Measurements from ENCODE around the gene UBE2M. TPM values are rescaled to one million over a fixed set of nuclear protein-coding genes. Genes with fewer than 3 reads are reported as not detected.
A peak's percentile ranks its signal among the peaks of the same experiment; 100 is the strongest.

Gene UBE2M
- polyA plus RNA-seq, 1 experiment, result 82.5 TPM

DNA sequence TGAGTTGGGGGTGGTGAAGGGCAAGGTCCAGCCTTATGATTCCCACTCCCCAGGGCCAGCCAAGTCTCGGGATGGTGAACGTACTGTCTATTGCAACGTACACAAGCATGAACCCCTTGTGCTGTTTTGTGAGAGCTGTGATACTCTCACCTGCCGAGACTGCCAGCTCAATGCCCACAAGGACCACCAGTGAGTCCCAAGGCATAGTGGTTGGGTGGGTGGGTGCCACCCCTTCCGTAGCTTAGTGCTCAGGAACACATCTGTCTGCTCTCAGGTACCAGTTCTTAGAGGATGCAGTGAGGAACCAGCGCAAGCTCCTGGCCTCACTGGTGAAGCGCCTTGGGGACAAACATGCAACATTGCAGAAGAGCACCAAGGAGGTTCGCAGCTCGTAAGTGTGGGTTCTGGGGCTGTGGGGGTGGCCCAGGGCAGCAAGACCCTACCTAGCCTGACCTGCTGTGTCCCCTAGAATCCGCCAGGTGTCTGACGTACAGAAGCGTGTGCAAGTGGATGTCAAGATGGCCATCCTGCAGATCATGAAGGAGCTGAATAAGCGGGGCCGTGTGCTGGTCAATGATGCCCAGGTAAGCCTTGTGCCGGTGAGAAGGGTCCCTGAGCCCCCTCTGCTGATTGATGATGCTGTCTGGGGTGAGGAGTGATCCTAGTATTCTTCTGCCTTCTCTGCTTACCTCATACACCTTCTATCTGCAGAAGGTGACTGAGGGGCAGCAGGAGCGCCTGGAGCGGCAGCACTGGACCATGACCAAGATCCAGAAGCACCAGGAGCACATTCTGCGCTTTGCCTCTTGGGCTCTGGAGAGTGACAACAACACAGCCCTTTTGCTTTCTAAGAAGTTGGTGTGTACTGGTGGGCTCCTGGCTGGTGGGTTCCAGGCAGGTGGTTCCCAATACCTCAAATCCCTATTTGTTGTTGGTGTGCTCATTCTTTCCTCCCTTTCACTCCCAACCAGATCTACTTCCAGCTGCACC, 10.8 kb downstream of the UBE2M start:
- no peak overlapping the region for H3K27ac ChIP-seq (ENCODE audit: low read depth, low read length)
- H3K9me3 ChIP-seq (ENCODE audit: control insufficient read depth, insufficient read depth, low read length), result no peaks in the 10 kb centered on the region; the same call in 1 of the 2 replicates
- H3K27me3 ChIP-seq (ENCODE audit: control insufficient read depth, insufficient read depth, low read length), result no peaks in the 10 kb centered on the region
- POLR2A ChIA-PET, result interaction anchor here (1.2 kb wide), 1 partner anchor 7 kb away, joined by 5 read pairs; the partner anchor contains the start of gene CHMP2A
- no peak for TF ChIP-seq CTCF (IDR thresholded peaks at IDR 0.05; ENCODE audit: low read depth, low read length)
- CTCF ChIA-PET, result no interaction called here
- DNase-seq (ENCODE audit: low read depth, low spot score), result no peak
- H3K4me3 ChIP-seq (ENCODE audit: low read depth, low read length), result peak overlapping the region; percentile 84; the same call in 1 of the 2 replicates

GRCh38 chr19:58546019-58546530, 12.3 kb downstream of the UBE2M start:
- no peak for TF ChIP-seq CTCF (IDR thresholded peaks at IDR 0.05; ENCODE audit: low read depth, low read length)
- ChIA-PET POLR2A (interaction anchor here (1.2 to 3.2 kb wide), 3 partner anchors 8 to 27 kb away, joined by 5 to 54 read pairs (median 47); partner anchors contain the start of genes CHMP2A and ZBTB45), CTCF (no interaction called here)
- DNase-seq (ENCODE audit: low read depth, low spot score), result no peak
- Histone ChIP-seq H3K27me3 (ENCODE audit: control insufficient read depth, insufficient read depth, low read length) (no peaks in the 10 kb centered on the region), H3K27ac (ENCODE audit: low read depth, low read length) (no peak overlapping the region), H3K9me3 (ENCODE audit: control insufficient read depth, insufficient read depth, low read length) (no peaks in the 10 kb centered on the region; the same call in 1 of the 2 replicates), H3K4me3 (ENCODE audit: low read depth, low read length) (peak overlapping the region; percentile 84)

DNA sequence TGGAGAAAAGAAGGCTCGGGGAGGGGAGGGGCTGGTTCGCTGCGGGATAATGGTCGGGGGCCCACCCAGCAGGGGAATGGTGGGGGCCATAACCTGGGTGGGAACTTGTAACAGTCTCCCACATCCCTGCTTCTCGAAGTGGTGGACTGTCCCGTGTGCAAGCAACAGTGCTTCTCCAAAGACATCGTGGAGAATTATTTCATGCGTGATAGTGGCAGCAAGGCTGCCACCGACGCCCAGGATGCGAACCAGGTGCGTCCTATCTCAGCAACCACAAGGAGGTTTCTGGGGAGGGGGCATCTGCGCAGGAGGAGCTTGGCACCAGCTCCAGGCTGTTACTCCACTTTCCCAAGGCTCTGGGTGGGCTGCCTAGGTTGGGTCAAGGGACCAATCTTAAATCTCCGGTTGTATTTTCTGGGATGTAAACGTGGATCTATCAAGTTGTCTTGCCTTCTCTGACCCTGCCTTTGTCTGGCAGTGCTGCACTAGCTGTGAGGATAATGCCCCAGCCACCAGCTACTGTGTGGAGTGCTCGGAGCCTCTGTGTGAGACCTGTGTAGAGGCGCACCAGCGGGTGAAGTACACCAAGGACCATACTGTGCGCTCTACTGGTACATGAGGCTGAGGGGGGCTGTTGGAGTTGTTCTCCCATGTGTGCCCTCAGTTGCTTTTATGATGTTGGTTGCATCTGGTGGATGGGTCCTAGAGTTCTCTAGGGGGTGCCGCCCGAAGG, 13.0 kb downstream of the UBE2M start:
- no peaks in the 10 kb centered on the region; the same call in 1 of the 2 replicates for H3K9me3 ChIP-seq (ENCODE audit: control insufficient read depth, insufficient read depth, low read length)
- TF ChIP-seq CTCF (IDR thresholded peaks at IDR 0.05; ENCODE audit: low read depth, low read length), result no peak
- ChIA-PET POLR2A (interaction anchor here (2.0 to 3.2 kb wide), 4 partner anchors 8 to 30 kb away, joined by 10 to 54 read pairs (median 34); partner anchors contain the start of genes CHMP2A, UBE2M and ZBTB45), CTCF (interaction anchor here (0.6 kb wide), 1 partner anchor 26 kb away, joined by 3 read pairs; no protein-coding TSS in a partner anchor)
- no peak for DNase-seq (ENCODE audit: low read depth, low spot score)
- H3K27me3 ChIP-seq (ENCODE audit: control insufficient read depth, insufficient read depth, low read length), result peaks cover 2% of the 10 kb centered on the region
- peak overlapping the region; percentile 11 for H3K27ac ChIP-seq (ENCODE audit: low read depth, low read length)
- peak overlapping the region; percentile 84 for H3K4me3 ChIP-seq (ENCODE audit: low read depth, low read length)

- DNase-seq (ENCODE audit: low read depth, low spot score), result no peak
- no peak for TF ChIP-seq CTCF (IDR thresholded peaks at IDR 0.05; ENCODE audit: low read depth, low read length)
- Histone ChIP-seq H3K4me3 (ENCODE audit: low read depth, low read length) (peak overlapping the region; percentile 84), H3K9me3 (ENCODE audit: control insufficient read depth, insufficient read depth, low read length) (no peaks in the 10 kb centered on the region; the same call in 1 of the 2 replicates), H3K27ac (ENCODE audit: low read depth, low read length) (no peak overlapping the region), H3K27me3 (ENCODE audit: control insufficient read depth, insufficient read depth, low read length) (peaks cover 4% of the 10 kb centered on the region)
- ChIA-PET CTCF (interaction anchor here (0.6 kb wide), 2 partner anchors 26 to 715 kb away, joined by 3 read pairs; partner anchors contain the start of gene ZNF587B), POLR2A (interaction anchor here (0.6 to 3.2 kb wide), 7 partner anchors 9 to 218 kb away, joined by 3 to 54 read pairs (median 10); partner anchors contain the start of genes CHMP2A, UBE2M, ZBTB45 and ZSCAN22)
Observed at GRCh38 chr19:58544591-58545285, 13.7 kb downstream of the UBE2M start.
